ENCODE results near the gene PPP6R2.

DNA sequence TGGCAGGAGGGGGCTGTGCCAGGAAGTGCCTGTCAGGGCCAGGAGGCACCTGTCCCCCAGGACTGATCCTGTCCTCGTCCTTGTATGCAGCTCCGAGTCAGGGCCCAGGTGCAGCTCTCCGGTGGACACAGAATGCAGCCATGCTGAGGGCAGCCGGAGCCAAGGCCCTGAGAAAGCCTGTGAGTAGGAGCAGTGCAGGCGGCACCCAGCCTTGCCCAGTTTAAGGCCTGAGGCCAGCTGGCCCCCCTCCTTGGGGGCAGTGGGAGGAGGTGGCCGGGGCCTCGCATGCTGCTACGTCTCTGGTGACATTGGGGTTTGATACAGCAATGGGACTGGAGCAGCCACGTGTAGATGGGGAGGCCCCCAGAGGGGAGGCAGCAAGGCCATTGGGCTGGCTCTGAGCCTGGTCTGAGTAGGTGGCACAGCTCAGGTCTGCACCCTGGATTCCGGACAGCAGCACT is 96.8 kb downstream of the PPP6R2 start:
- TF ChIP-seq POLR2A (IDR thresholded peaks at IDR 0.05): no peak
- TF ChIP-seq, protein P1, sequence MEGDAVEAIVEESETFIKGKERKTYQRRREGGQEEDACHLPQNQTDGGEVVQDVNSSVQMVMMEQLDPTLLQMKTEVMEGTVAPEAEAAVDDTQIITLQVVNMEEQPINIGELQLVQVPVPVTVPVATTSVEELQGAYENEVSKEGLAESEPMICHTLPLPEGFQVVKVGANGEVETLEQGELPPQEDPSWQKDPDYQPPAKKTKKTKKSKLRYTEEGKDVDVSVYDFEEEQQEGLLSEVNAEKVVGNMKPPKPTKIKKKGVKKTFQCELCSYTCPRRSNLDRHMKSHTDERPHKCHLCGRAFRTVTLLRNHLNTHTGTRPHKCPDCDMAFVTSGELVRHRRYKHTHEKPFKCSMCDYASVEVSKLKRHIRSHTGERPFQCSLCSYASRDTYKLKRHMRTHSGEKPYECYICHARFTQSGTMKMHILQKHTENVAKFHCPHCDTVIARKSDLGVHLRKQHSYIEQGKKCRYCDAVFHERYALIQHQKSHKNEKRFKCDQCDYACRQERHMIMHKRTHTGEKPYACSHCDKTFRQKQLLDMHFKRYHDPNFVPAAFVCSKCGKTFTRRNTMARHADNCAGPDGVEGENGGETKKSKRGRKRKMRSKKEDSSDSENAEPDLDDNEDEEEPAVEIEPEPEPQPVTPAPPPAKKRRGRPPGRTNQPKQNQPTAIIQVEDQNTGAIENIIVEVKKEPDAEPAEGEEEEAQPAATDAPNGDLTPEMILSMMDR (IDR thresholded peaks at IDR 0.05): no peak
